ENCODE results near the gene TIMD4.

DNA sequence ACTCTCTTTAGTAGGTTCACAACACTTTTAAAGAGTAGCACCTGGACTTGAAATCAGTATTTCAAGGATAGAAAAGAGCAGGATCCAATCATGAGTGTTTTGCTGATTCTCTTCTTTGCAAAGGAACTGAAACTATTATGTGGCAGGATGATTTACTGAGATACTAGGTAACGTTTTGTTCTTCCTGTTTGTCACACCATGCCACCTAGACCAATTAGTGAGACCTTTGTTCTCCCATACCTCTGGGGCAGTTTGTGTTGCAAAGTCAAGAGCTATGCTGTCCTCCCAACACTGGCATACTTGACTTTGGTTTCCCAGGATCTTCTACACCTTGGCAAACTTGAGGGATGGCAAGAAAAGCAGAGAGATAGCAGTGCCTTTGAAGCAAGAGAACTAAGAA, 69.5 kb downstream of the TIMD4 start:
- TF ChIP-seq, protein P1, sequence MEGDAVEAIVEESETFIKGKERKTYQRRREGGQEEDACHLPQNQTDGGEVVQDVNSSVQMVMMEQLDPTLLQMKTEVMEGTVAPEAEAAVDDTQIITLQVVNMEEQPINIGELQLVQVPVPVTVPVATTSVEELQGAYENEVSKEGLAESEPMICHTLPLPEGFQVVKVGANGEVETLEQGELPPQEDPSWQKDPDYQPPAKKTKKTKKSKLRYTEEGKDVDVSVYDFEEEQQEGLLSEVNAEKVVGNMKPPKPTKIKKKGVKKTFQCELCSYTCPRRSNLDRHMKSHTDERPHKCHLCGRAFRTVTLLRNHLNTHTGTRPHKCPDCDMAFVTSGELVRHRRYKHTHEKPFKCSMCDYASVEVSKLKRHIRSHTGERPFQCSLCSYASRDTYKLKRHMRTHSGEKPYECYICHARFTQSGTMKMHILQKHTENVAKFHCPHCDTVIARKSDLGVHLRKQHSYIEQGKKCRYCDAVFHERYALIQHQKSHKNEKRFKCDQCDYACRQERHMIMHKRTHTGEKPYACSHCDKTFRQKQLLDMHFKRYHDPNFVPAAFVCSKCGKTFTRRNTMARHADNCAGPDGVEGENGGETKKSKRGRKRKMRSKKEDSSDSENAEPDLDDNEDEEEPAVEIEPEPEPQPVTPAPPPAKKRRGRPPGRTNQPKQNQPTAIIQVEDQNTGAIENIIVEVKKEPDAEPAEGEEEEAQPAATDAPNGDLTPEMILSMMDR (IDR thresholded peaks at IDR 0.05) = no peak
- TF ChIP-seq EZH2 (IDR thresholded peaks at IDR 0.05; ENCODE audit: borderline replicate concordance, insufficient read depth, low read depth, low read length, poor library complexity, severe bottlenecking) = no peak
